Body of pancreas (tissue), 4 donors: ENCODE data around the gene EFCAB6.

ENCODE experiments used
- POLR2A ChIP-seq, 3 donors: fragments of 450-650 bp; IDR thresholded peaks; one replicate each; pipeline ENCODE4 v1.6.1; 2016; ENCODE audit warnings: antibody characterized with exemption in 3 of 3, mild to moderate bottlenecking in 2 of 3
- TF ChIP-seq, protein P1 (sequence below), 7 experiments: fragments of 450-650 bp in 4 of 7; fragments of 200-600 bp in 3 of 7; sonication (generic) in 3 of 7; IDR thresholded peaks; one replicate each; pipeline ENCODE4 v1.5.1; 2016 to 2019; ENCODE audit warnings: antibody characterized with exemption in 7 of 7

DNA sequence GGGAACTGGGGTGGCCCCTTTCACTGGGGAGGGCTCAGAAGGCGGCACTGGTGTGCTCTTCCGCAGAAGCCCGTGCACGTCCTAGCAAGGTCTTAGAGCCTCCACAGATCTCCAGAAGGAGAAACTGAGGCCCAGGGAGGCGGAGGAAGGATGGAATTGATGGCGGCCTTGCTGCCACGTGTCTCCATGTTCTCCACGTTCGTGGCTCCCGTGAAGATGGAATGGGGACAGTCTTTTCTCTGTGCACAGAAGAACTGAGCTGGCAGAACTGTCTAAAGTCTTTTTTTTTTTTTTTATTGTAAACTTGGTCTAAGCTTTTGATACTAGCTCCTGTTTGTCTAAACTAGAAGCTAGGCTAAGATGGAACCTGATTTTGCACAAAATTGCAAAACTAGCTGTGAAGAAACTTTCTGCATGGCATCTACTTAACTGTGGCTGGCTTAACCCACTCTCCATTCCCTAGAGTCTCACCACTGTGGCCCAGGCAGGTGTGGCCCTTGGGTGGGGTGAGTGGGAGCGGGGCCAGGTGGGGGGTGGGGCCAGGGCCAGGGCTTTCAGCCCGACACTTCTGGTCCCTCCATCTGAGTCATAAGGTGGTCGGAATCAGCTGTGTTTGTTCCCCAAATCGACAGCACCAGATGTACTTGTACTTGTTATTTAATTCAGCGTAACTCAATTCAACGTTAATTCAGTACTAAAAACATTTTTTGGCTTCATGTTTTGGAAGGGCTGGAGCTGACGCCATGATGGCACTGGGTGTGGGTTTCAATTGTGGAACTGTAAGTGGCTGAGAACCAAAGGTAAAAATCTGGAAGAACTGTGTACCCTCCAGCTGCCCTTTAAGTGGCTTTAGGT, 279.6 kb downstream of the EFCAB6 start:
- TF ChIP-seq, protein P1, sequence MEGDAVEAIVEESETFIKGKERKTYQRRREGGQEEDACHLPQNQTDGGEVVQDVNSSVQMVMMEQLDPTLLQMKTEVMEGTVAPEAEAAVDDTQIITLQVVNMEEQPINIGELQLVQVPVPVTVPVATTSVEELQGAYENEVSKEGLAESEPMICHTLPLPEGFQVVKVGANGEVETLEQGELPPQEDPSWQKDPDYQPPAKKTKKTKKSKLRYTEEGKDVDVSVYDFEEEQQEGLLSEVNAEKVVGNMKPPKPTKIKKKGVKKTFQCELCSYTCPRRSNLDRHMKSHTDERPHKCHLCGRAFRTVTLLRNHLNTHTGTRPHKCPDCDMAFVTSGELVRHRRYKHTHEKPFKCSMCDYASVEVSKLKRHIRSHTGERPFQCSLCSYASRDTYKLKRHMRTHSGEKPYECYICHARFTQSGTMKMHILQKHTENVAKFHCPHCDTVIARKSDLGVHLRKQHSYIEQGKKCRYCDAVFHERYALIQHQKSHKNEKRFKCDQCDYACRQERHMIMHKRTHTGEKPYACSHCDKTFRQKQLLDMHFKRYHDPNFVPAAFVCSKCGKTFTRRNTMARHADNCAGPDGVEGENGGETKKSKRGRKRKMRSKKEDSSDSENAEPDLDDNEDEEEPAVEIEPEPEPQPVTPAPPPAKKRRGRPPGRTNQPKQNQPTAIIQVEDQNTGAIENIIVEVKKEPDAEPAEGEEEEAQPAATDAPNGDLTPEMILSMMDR (IDR thresholded peaks at IDR 0.05), result no peak
- TF ChIP-seq POLR2A (IDR thresholded peaks at IDR 0.05), result no peak
